ENCODE measurements around the gene TINAG. TPM values are rescaled to one million over a fixed set of nuclear protein-coding genes. Genes with fewer than 3 reads are reported as not detected.
"Not testable (repeated sequence)": the region's sequence is repeated elsewhere in the genome, so short reads cannot be mapped to it uniquely, and the experiment has no call there.

The TINAG gene
- total RNA-seq, 1 experiment from 2014 or later: not detected

GRCh38 chr6:54307439-54307910 lies 766 bp upstream of the TINAG start:
- DNase-seq (ENCODE audit: low read depth): peak; percentile 45

GRCh38 chr6:54308986-54309315 lies 710 bp downstream of the TINAG start:
- DNase-seq (ENCODE audit: low read depth): no peak

GRCh38 chr6:54310377-54311152 lies 2.3 kb downstream of the TINAG start:
- no peak for DNase-seq (ENCODE audit: low read depth)

- DNase-seq (ENCODE audit: low read depth): no peak
Measured at GRCh38 chr6:54315656-54316055, 7.4 kb downstream of the TINAG start.

- DNase-seq (ENCODE audit: low read depth): no peak
Measured at GRCh38 chr6:54320871-54321270, 12.6 kb downstream of the TINAG start.

GRCh38 chr6:54327631-54328030 lies 19.4 kb downstream of the TINAG start:
- DNase-seq (ENCODE audit: low read depth): no peak

GRCh38 chr6:54331571-54331970 lies 23.3 kb downstream of the TINAG start:
- DNase-seq (ENCODE audit: low read depth): not testable (repeated sequence)

- peak; percentile 94 for DNase-seq (ENCODE audit: low read depth)
Measured at GRCh38 chr6:54335871-54336270, 27.6 kb downstream of the TINAG start.

GRCh38 chr6:54353975-54354374 lies 45.7 kb downstream of the TINAG start:
- DNase-seq (ENCODE audit: low read depth): no peak

GRCh38 chr6:54354608-54355007 lies 46.4 kb downstream of the TINAG start:
- no peak for DNase-seq (ENCODE audit: low read depth)

GRCh38 chr6:54357141-54357540 lies 48.9 kb downstream of the TINAG start:
- DNase-seq (ENCODE audit: low read depth): no peak

- no peak for DNase-seq (ENCODE audit: low read depth)
Measured at GRCh38 chr6:54361188-54361587, 52.9 kb downstream of the TINAG start.

GRCh38 chr6:54361734-54362133 lies 53.5 kb downstream of the TINAG start:
- no peak for DNase-seq (ENCODE audit: low read depth)

- peak; percentile 52 for DNase-seq (ENCODE audit: low read depth)
Measured at GRCh38 chr6:54366667-54367327, 58.6 kb downstream of the TINAG start.

- DNase-seq (ENCODE audit: low read depth): no peak
Measured at GRCh38 chr6:54377776-54378175, 69.5 kb downstream of the TINAG start.

GRCh38 chr6:54386295-54386694 lies 78.1 kb downstream of the TINAG start:
- no peak for DNase-seq (ENCODE audit: low read depth)

- no peak for DNase-seq (ENCODE audit: low read depth)
Measured at GRCh38 chr6:54390362-54390761, 82.1 kb downstream of the TINAG start.

GRCh38 chr6:54391577-54391976 lies 83.3 kb downstream of the TINAG start:
- DNase-seq (ENCODE audit: low read depth): no peak

GRCh38 chr6:54403096-54403495 lies 94.9 kb downstream of the TINAG start:
- no peak for DNase-seq (ENCODE audit: low read depth)

GRCh38 chr6:54404791-54405190 lies 96.5 kb downstream of the TINAG start:
- no peak for DNase-seq (ENCODE audit: low read depth)

- DNase-seq (ENCODE audit: low read depth): no peak
Measured at GRCh38 chr6:54411767-54412166, 103.5 kb downstream of the TINAG start.

- no peak for DNase-seq (ENCODE audit: low read depth)
Measured at GRCh38 chr6:54415517-54415916, 107.3 kb downstream of the TINAG start.

GRCh38 chr6:54419885-54420284 lies 111.6 kb downstream of the TINAG start:
- peak; percentile 82 for DNase-seq (ENCODE audit: low read depth)

Measured in HT1080 (cell line).